Measurements from ENCODE around the gene DDN. TPM values are rescaled to one million over a fixed set of nuclear protein-coding genes. Genes with fewer than 3 reads are reported as not detected.

The DDN gene
- total and polyA plus RNA-seq, 2 donors (not counting 3 experiments of a cell fraction or from before 2014, with no cell fraction given), result 0.07 to 0.22 TPM

GRCh38 chr12:48980953-48981756 lies 18.0 kb downstream of the DDN start:
- H3K79me2 ChIP-seq (ENCODE audit: control insufficient read depth, insufficient read depth, low read length), result no peaks in the 10 kb centered on the region
- DNase-seq (ENCODE audit: low read depth, low spot score), result no peak
- no peaks in the 10 kb centered on the region for H3K9me1 ChIP-seq (replicated peaks; ENCODE audit: control insufficient read depth, extremely low read depth, insufficient read depth, low read length)
- H3K4me3 ChIP-seq (replicated peaks in 1 of 3; ENCODE audit: insufficient read depth in 1 of 3, low read depth in 1 of 3, low read length in 3 of 3), result no peak overlapping the region
- H3K27ac ChIP-seq (ENCODE audit: insufficient read depth, low read depth, low read length), result no peak overlapping the region
- no peak overlapping the region for H3K9ac ChIP-seq (replicated peaks; ENCODE audit: extremely low read depth, insufficient read depth, low read length)
- no peaks in the 10 kb centered on the region for H4K20me1 ChIP-seq (replicated peaks; ENCODE audit: control insufficient read depth, extremely low read depth, insufficient read depth, low read length)
- peaks cover 13% of the 10 kb centered on the region for H3K4me1 ChIP-seq (ENCODE audit: control insufficient read depth, extremely low read depth, insufficient read depth, low read length)
- TF ChIP-seq CTCF (IDR thresholded peaks at IDR 0.05; ENCODE audit: extremely low read depth in 1 of 2, insufficient read depth in 1 of 2, low read depth in 1 of 2, low read length in 2 of 2) (peak; percentile 4 to 26), MYC (IDR thresholded peaks at IDR 0.05; ENCODE audit: low read depth, low read length) (no peak), POLR2A (IDR thresholded peaks at IDR 0.05; ENCODE audit: low read depth, low read length) (no peak), EZH2 (IDR thresholded peaks at IDR 0.05; ENCODE audit: borderline replicate concordance, low read depth, low read length, severe bottlenecking) (peak; percentile 13), MAX (IDR thresholded peaks at IDR 0.05; ENCODE audit: insufficient read depth, insufficient read length) (no peak), JUN (IDR thresholded peaks at IDR 0.05; ENCODE audit: borderline replicate concordance, insufficient read depth, insufficient read length, low read depth) (no peak), FOS (IDR thresholded peaks at IDR 0.05; ENCODE audit: borderline replicate concordance, insufficient read depth, low read length) (no peak), POLR2AphosphoS5 (IDR thresholded peaks at IDR 0.05; ENCODE audit: insufficient read depth, low read depth, low read length) (no peak), GATA2 (IDR thresholded peaks at IDR 0.05; ENCODE audit: insufficient read depth, insufficient read length, low read depth, low read length) (no peak)
- peak; percentile 59 for FAIRE-seq
- H3K4me2 ChIP-seq (ENCODE audit: insufficient read depth, low read length), result no peak overlapping the region
- no peaks in the 10 kb centered on the region for H3K9me3 ChIP-seq (replicated peaks; ENCODE audit: control insufficient read depth, insufficient read depth, low read length)
- BruUV-seq (replicated peaks), result no TSS peak
- POLR2A ChIA-PET, result no interaction called here
- peak overlapping the region; percentile 47 for H2AFZ ChIP-seq (ENCODE audit: low read depth, low read length)
- dilution Hi-C loops (cut with MboI; ENCODE audit: extremely low pct_ligation_motif_present, low sequenced_read_pairs), result no loop called here
- peaks cover 78 to 85% of the 10 kb centered on the region in 2 experiments for H3K27me3 ChIP-seq (ENCODE audit: control insufficient read depth in 2 of 2, insufficient read depth in 2 of 2, low read length in 2 of 2)
- intact Hi-C loops (cut with micrococcal nuclease), result no loop called here
- CTCF ChIA-PET, result interaction anchor here (0.6 to 11.2 kb wide), 7 partner anchors 7 to 128 kb away, joined by 3 to 175 read pairs (median 8); partner anchors contain the start of genes DDN and FKBP11
- no peaks in the 10 kb centered on the region for H3K36me3 ChIP-seq (ENCODE audit: control insufficient read depth in 2 of 2, extremely low read depth in 1 of 2, insufficient read depth in 2 of 2, low read length in 2 of 2)

Data from endothelial cell of umbilical vein (primary cell).